Posterior vena cava (tissue), 2 donors: ENCODE results near the gene AFAP1. TPM values are rescaled to one million over a fixed set of nuclear protein-coding genes. Genes with fewer than 3 reads are reported as not detected.

Experiments used
- DNase-seq: peaks from one replicate; pipeline ENCODE4 v3.0.0-alpha.2; 2020; ENCODE audit warnings: low spot score
- intact Hi-C, 2 donors: fragments of 100-400 bp; cut with DNase I; formaldehyde crosslinking; loops; one replicate each; pipeline versions ENCODE4 v1.14.1 to v1.14.2; 2022 to 2023
- long read RNA-seq, 2 donors: library from polyadenylated mRNA; unstranded; transcript quantifications; one replicate each; pipeline ENCODE4 v2.0.0, GENCODE V29; 2020 to 2021
- total RNA-seq, 2 donors: library from RNA; stranded (reverse); fragmentation: NEBNext Ultra II Directional; extraction: Animal tissue kit (Norgen Biotek cat#: 25700); gene quantifications; one replicate each; pipeline ENCODE4 v1.2.1, GENCODE V29; 2021
- donor health status: DM: yes; HTN: yes; CAD: no.
- donor health status: DM: yes; HTN: yes; CAD: no.

Gene AFAP1
- total RNA-seq = 10 to 100 TPM; 45.3 TPM
- long read RNA-seq, donor 1, full-length matches to known transcripts = 5 of 24 reads
- long read RNA-seq, donor 1, partial matches to known transcripts = 2 of 24 reads
- long read RNA-seq, donor 1, other reads (novel, unspliced or antisense) = 17 of 24 reads
- long read RNA-seq, donor 2, full-length matches to known transcripts = 6 of 34 reads
- long read RNA-seq, donor 2, partial matches to known transcripts = 3 of 34 reads
- long read RNA-seq, donor 2, other reads (novel, unspliced or antisense) = 25 of 34 reads

- peak; percentile 93 for DNase-seq
- intact Hi-C loops = no loop called here
Measured at GRCh38 chr4:7939377-7940108, at the start of gene AFAP1. TSS of gene AFAP1 (minus strand) at chr4:7939861. CDS start at chr4:7872078, 67,783 bp downstream.

- intact Hi-C loops = loop anchor here in 1 of 2 donors (10.0 kb wide), 1 partner anchor 184 kb away; no protein-coding TSS in a partner anchor
- DNase-seq = no peak
Measured at GRCh38 chr4:7988437-7988836, 48.8 kb upstream of the AFAP1 start.

- DNase-seq = no peak
- intact Hi-C loops = loop anchor here (2.0 to 10.0 kb wide), 2 partner anchors 183 kb away; no protein-coding TSS in a partner anchor
Measured at GRCh38 chr4:7987148-7987989, 47.7 kb upstream of the AFAP1 start.

GRCh38 chr4:7985891-7986441, 46.3 kb upstream of the AFAP1 start:
- intact Hi-C loops = loop anchor here (2.0 to 10.0 kb wide), 2 partner anchors 181 kb away; no protein-coding TSS in a partner anchor
- no peak for DNase-seq

GRCh38 chr4:7985072-7985471, 45.4 kb upstream of the AFAP1 start:
- intact Hi-C loops = loop anchor here in 1 of 2 donors (10.0 kb wide), 1 partner anchor 180 kb away; no protein-coding TSS in a partner anchor
- DNase-seq = no peak

GRCh38 chr4:7984286-7984925, 44.7 kb upstream of the AFAP1 start:
- DNase-seq = no peak
- intact Hi-C loops = loop anchor here in 1 of 2 donors (10.0 kb wide), 1 partner anchor 180 kb away; no protein-coding TSS in a partner anchor

GRCh38 chr4:7983296-7983695, 43.6 kb upstream of the AFAP1 start:
- DNase-seq = no peak
- intact Hi-C loops = loop anchor here in 1 of 2 donors (10.0 kb wide), 1 partner anchor 178 kb away; no protein-coding TSS in a partner anchor

GRCh38 chr4:7981738-7982394, 42.2 kb upstream of the AFAP1 start:
- intact Hi-C loops = loop anchor here in 1 of 2 donors (10.0 kb wide), 1 partner anchor 177 kb away; no protein-coding TSS in a partner anchor
- DNase-seq = no peak

- DNase-seq = no peak
- intact Hi-C loops = loop anchor here in 1 of 2 donors (10.0 kb wide), 1 partner anchor 175 kb away; no protein-coding TSS in a partner anchor
Measured at GRCh38 chr4:7980036-7980435, 40.4 kb upstream of the AFAP1 start.

GRCh38 chr4:7979652-7979968, 39.9 kb upstream of the AFAP1 start:
- intact Hi-C loops = no loop called here
- no peak for DNase-seq

- intact Hi-C loops = no loop called here
- DNase-seq = no peak
Measured at GRCh38 chr4:7978907-7979651, 39.4 kb upstream of the AFAP1 start.

GRCh38 chr4:7978489-7978888, 38.8 kb upstream of the AFAP1 start:
- intact Hi-C loops = no loop called here
- DNase-seq = no peak

- intact Hi-C loops = no loop called here
- no peak for DNase-seq
Measured at GRCh38 chr4:7976634-7977033, 37.0 kb upstream of the AFAP1 start.

- intact Hi-C loops = no loop called here
- DNase-seq = no peak
Measured at GRCh38 chr4:7976025-7976424, 36.4 kb upstream of the AFAP1 start.

- intact Hi-C loops = no loop called here
- DNase-seq = no peak
Measured at GRCh38 chr4:7974425-7974824, 34.8 kb upstream of the AFAP1 start.

- intact Hi-C loops = no loop called here
- no peak for DNase-seq
Measured at GRCh38 chr4:7973545-7973981, 33.9 kb upstream of the AFAP1 start.

GRCh38 chr4:7971881-7972500, 32.3 kb upstream of the AFAP1 start:
- DNase-seq = no peak
- intact Hi-C loops = no loop called here
